Stimulated activated naive CD8-positive, alpha-beta T cell treated with anti-CD3 and anti-CD28 coated beads, Interleukin-15, amount 100 ng/mL, for 72 hours (primary cell): Measurements from ENCODE around the gene CD300H.
A peak's percentile ranks its signal among the peaks of the same experiment; 100 is the strongest.

Experiments
- ATAC-seq: fragments of 150-1000 bp; cut with Tn5 transposase; 2 replicates; pipeline ENCODE4 v1.10.0; 2021; ENCODE audit warnings: mild to moderate bottlenecking, moderate library complexity
- DNase-seq, 2 donors: peaks; one replicate each; pipeline ENCODE4 v3.0.0; 2021 to 2022
- H3K27ac Mint-ChIP-seq, 2 donors: one replicate each; pipeline ENCODE4 v1.8.0; 2022; ENCODE audit warnings: mild to moderate bottlenecking in 2 of 2, mixed read lengths in 2 of 2, moderate library complexity in 2 of 2
- H3K27me3 Mint-ChIP-seq: one replicate; pipeline ENCODE4 v1.8.0; 2022; ENCODE audit warnings: mixed read lengths
- H3K4me1 Mint-ChIP-seq: one replicate; pipeline ENCODE4 v1.8.0; 2022; ENCODE audit warnings: mild to moderate bottlenecking, mixed read lengths
- H3K4me3 Mint-ChIP-seq, 2 donors: one replicate each; pipeline ENCODE4 v1.8.0; 2022; ENCODE audit warnings: mild to moderate bottlenecking in 2 of 2, mixed read lengths in 2 of 2, moderate library complexity in 1 of 2
- H3K9me3 Mint-ChIP-seq, 2 donors: one replicate each; pipeline ENCODE4 v1.8.0; 2022; ENCODE audit warnings: mixed read lengths in 2 of 2

Gene CD300H

DNA sequence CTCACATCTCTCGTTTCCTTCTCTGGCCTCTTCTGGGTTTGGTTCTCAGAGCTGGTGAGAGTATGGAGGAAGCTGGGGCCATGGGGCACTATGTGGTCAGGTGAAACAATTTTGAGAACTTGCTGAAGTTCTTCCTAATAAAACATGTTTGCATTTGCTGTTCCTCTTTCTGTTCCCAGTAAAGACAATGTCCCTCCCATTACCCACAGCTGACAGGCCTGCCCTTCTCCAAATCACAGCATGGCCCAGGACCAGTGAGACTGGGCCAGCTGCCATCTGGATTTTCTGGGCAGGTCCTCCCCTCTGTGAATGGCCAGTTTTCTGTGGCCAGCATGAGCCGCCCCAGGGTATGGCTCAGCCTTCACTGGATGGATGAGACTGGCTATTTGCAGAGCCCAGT, at the start of gene CD300H:
Gene CD300H, minus strand, starts transcription at position 113 of the 400 bp plus-strand sequence.
- Mint-ChIP-seq H3K27me3 (peaks cover 34% of the 10 kb centered on the region), H3K4me3 (no peak within 1 kb of the TSS), H3K4me1 (peaks cover 9% of the 10 kb centered on the region), H3K27ac (no peak within 1 kb of the TSS), H3K9me3 (no peaks in the 10 kb centered on the region)
- no peak for DNase-seq
- ATAC-seq = no peak

GRCh38 chr17:74616696-74617095, 49.4 kb upstream of the CD300H start:
- H3K4me1 Mint-ChIP-seq = peaks cover 16% of the 10 kb centered on the region
- no peak for ATAC-seq
- H3K9me3 Mint-ChIP-seq = no peaks in the 10 kb centered on the region
- no peak overlapping the region for H3K4me3 Mint-ChIP-seq
- DNase-seq = no peak
- no peak overlapping the region for H3K27ac Mint-ChIP-seq
- peaks cover 51% of the 10 kb centered on the region for H3K27me3 Mint-ChIP-seq

DNA sequence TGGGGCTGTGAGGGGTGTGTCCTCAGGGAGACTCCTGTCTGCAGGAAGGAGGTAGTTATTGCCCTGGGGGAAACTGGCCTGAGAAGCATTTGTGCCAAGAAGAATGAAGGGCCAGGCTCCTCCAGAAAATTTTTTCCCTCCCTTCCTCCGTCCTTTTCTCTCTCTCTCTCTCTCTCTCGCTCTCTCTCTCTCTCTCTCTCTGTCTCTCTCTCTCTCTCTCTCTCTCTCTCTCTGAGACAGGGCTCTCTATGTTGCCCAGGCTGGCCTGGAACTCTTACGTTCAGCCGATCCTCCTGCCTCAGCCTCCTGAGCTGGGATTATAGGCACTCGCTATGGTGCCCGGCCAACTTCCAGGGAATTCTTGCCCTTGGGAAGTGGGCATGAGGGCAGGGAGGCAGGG, 44.7 kb upstream of the CD300H start:
- no peak for DNase-seq
- peaks cover 34% of the 10 kb centered on the region for H3K27me3 Mint-ChIP-seq
- H3K9me3 Mint-ChIP-seq = no peaks in the 10 kb centered on the region
- H3K4me1 Mint-ChIP-seq = peaks cover 16% of the 10 kb centered on the region
- ATAC-seq = no peak
- H3K4me3 Mint-ChIP-seq = no peak overlapping the region
- no peak overlapping the region for H3K27ac Mint-ChIP-seq

GRCh38 chr17:74610108-74610507, 42.8 kb upstream of the CD300H start:
- H3K9me3 Mint-ChIP-seq = no peaks in the 10 kb centered on the region
- no peak for ATAC-seq
- DNase-seq = no peak
- H3K4me1 Mint-ChIP-seq = peaks cover 16% of the 10 kb centered on the region
- H3K27ac Mint-ChIP-seq = no peak overlapping the region
- H3K27me3 Mint-ChIP-seq = peaks cover 21% of the 10 kb centered on the region
- H3K4me3 Mint-ChIP-seq = no peak overlapping the region

DNA sequence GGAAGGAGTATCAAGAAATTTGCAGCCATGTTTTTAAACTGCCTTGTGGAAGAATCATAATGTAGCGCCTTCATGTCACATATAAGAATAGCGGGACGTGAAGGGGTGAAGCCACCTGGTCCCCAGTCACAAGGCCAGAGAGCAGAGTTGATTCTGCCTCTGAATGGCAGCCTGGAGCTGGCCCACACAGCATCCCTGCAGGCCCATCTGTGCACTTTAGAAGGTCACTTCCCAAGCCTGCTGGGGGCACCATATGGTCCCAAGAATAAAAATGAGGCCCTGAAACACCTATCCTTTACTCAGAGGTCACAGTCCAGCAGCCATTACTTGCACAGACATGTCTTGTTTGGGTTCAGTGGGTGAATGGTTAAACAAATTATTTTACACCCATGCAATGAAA, 41.2 kb upstream of the CD300H start:
- H3K9me3 Mint-ChIP-seq = no peaks in the 10 kb centered on the region
- no peak overlapping the region for H3K27ac Mint-ChIP-seq

GRCh38 chr17:74607221-74607620, 39.9 kb upstream of the CD300H start:
- Mint-ChIP-seq H3K4me1 (peaks cover 14% of the 10 kb centered on the region), H3K9me3 (no peaks in the 10 kb centered on the region), H3K4me3 (no peak overlapping the region), H3K27ac (no peak overlapping the region), H3K27me3 (peaks cover 15% of the 10 kb centered on the region)
- DNase-seq (no peak), ATAC-seq (no peak)

More for the DNA sequence above, 41.2 kb upstream of the CD300H start:
- Mint-ChIP-seq H3K27me3 (peaks cover 15% of the 10 kb centered on the region), H3K4me1 (peaks cover 16% of the 10 kb centered on the region), H3K4me3 (no peak overlapping the region)
- DNase-seq (no peak), ATAC-seq (no peak)

DNA sequence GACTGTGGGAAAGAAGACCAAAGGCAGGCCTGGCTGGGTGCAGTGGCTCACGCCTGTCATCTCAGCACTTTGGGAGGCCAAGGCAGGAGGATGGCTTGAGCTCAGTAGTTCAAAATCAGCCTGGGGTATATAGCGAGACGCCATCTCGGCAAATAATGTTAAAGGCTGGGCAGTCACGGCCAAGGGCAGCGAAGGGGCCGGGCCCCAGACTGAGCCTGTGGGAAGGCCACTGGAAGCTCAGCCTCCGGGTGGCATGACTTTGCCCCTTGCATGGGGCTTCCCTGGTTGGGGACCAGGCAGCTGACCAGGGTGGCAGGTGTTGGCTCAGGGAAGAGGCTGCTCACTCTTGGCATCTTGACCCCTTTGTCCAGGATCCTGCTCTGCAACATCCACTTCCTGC, 38.7 kb upstream of the CD300H start:
- DNase-seq (no peak), ATAC-seq (no peak)
- no peak overlapping the region for H3K4me3 Mint-ChIP-seq
- no peak overlapping the region for H3K27ac Mint-ChIP-seq
- H3K4me1 Mint-ChIP-seq = peaks cover 14% of the 10 kb centered on the region
- no peaks in the 10 kb centered on the region for H3K9me3 Mint-ChIP-seq
- H3K27me3 Mint-ChIP-seq = peaks cover 15% of the 10 kb centered on the region

DNA sequence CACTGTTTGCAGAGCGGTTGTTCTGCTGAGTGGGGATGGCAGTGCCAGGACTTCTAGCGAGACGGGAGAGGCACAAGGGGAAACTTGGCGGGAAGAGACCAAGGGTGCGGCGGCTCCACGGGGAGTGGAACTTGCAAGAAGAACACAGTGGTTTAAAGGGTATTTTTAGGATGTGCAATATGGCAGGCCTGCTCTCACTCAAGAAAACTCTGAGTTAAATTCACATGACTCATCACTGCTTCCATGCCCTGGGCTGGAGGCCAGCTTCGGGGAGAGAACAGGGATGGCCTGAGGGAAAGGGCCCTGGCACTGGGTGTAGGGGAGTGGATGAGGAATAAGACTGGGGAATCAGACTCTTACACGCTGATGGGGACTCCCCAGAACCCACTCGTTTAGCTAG, 38.1 kb upstream of the CD300H start:
- Mint-ChIP-seq H3K9me3 (no peaks in the 10 kb centered on the region), H3K27me3 (peaks cover 22% of the 10 kb centered on the region), H3K27ac (no peak overlapping the region), H3K4me1 (peaks cover 18% of the 10 kb centered on the region), H3K4me3 (no peak overlapping the region)
- DNase-seq (no peak), ATAC-seq (no peak)

GRCh38 chr17:74604761-74605160, 37.5 kb upstream of the CD300H start:
- Mint-ChIP-seq H3K4me3 (no peak overlapping the region), H3K27me3 (peaks cover 25% of the 10 kb centered on the region), H3K4me1 (peaks cover 21% of the 10 kb centered on the region), H3K9me3 (no peaks in the 10 kb centered on the region), H3K27ac (no peak overlapping the region)
- no peak for ATAC-seq
- no peak for DNase-seq

DNA sequence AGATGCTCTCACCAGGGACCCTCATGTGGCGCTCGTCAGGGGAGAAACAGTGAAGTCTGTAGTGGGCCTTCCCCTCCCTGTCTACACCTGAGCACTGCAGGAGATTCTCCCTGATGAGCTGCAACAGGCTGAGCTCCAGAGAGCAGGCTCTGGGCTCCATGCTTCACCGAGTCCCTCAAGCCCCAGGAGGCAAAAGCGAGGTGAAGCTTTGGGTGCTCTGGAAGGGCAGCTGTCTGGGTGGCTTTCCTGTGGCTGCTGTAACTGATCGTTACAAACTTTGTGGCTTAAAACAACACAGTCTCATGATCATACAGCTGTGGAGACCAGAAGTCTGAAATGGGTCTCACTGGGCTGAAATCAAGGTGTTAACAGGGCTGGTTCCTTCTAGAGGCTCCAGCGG, 36.9 kb upstream of the CD300H start:
- DNase-seq = no peak
- Mint-ChIP-seq H3K27ac (no peak overlapping the region), H3K9me3 (no peaks in the 10 kb centered on the region), H3K27me3 (peaks cover 30% of the 10 kb centered on the region), H3K4me1 (peaks cover 27% of the 10 kb centered on the region), H3K4me3 (no peak overlapping the region)
- ATAC-seq = no peak

DNA sequence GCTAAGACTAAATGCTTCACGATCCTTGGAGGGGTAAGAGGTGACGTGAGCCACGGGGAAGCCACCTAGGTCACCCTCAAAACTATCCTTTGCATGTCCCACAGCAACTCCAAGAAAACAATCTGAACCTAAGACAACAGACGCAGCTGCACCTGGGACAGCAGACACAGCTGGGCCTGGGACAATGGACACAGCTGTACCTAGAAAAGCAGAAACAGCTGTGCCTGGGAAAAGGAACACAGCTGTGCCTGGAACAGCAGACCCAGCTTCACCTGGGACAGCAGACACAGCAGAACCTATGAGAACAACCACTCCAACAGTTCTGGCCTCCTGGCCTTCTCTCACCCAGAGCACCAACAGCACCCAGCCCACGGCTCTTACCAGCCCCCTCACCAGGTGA, 36.4 kb upstream of the CD300H start:
- Mint-ChIP-seq H3K9me3 (no peaks in the 10 kb centered on the region), H3K27me3 (peaks cover 35% of the 10 kb centered on the region), H3K27ac (no peak overlapping the region), H3K4me1 (peaks cover 31% of the 10 kb centered on the region), H3K4me3 (no peak overlapping the region)
- ATAC-seq (no peak), DNase-seq (no peak)

DNA sequence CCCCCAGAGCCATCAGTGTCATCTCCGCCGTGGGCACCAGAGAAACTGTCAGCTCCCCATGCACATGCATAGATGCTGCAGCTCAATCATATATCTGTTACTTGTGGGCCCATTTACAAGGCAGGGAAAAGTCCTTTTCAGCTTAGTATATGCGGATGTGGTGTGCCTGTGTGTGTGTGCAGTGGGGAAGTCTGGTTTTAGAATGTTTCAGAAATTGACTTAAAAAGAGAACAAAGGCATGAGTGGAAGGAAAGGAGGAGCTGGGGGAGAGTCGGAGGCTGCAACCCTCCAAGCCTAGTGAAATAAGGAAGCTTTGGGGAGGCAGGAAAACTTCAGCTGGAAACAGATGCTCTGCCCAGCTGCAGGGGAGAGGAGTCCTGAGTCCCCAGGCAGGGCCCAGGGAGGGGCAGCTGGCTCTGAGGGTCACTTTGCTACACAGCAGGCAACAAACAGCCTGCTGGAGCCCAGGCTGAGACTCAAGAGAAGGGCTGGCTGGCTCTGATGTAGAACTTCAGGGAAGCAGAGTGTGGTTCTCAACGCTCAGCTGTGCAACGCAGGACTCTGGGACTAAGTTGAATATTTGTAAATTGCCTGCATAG, 35.8 kb upstream of the CD300H start:
- no peak overlapping the region for H3K27ac Mint-ChIP-seq
- H3K9me3 Mint-ChIP-seq = no peaks in the 10 kb centered on the region
- H3K4me3 Mint-ChIP-seq = no peak overlapping the region
- peaks cover 37% of the 10 kb centered on the region for H3K4me1 Mint-ChIP-seq
- peaks cover 39% of the 10 kb centered on the region for H3K27me3 Mint-ChIP-seq
- DNase-seq (no peak), ATAC-seq (peak; percentile 74)

DNA sequence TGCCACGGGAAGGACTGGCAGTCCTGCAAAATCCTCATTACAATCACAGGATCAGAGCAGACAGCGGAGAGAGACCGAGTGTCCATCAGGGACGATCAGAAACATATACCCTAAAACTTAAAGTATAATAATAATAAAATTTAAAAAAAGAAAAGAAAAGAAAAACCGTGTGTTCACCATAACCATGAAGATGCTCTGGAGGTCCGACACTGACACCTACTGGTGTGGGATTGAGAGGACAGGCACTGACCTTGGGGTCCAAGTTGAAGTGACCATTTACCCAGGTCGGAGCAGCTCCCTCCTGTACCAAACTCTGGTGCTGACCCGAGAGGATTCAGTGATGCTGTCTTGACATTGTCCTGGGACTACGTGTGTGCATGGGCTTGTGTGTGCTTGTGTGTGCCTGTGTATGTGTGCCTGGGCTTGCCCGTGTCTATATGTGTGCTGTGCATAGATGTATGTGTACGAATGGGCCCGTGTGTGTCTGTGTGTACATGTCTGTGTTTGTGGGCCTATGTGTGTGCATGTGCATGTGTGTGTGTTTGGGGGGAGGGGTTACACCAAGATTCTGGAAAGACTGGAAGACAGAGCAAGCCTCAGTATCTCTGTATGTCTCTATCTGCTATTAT, 34.7 kb upstream of the CD300H start:
- Mint-ChIP-seq H3K27me3 (peaks cover 28% of the 10 kb centered on the region), H3K27ac (no peak overlapping the region), H3K4me1 (peaks cover 37% of the 10 kb centered on the region), H3K9me3 (no peaks in the 10 kb centered on the region), H3K4me3 (no peak overlapping the region)
- peak; percentile 45 for ATAC-seq
- DNase-seq = peak; percentile 25 to 31

DNA sequence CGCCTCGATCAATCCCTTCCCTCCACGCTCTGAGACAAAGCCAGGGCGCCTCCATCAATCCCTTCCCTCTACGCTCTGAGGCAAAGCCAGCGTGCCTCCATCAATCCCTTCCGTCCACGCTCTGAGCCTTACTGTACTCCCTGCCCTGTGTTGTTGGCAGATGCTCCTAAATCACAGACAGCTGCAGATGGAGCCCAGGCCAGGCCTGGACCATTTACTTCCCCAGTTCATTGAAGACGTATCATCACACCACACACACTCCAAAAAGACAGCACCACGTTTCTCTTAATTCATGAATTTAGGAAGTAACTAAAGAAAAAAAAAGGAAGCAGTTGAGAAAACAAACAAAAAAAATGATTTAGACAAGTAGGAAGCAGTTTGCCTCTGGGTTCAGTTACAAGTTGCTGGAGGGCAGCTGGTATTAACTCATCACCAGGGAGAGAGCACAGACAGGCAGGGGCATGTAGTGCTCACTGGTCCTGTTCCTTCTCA, 32.2 kb upstream of the CD300H start:
- Mint-ChIP-seq H3K27ac (peak overlapping the region in 1 of 2 donors; percentile 12), H3K4me1 (peaks cover 37% of the 10 kb centered on the region), H3K4me3 (no peak overlapping the region), H3K9me3 (no peaks in the 10 kb centered on the region), H3K27me3 (peaks cover 24% of the 10 kb centered on the region)
- ATAC-seq = no peak
- no peak for DNase-seq

GRCh38 chr17:74599023-74599399, 31.7 kb upstream of the CD300H start:
- H3K9me3 Mint-ChIP-seq = no peaks in the 10 kb centered on the region
- peaks cover 24% of the 10 kb centered on the region for H3K27me3 Mint-ChIP-seq
- peaks cover 37% of the 10 kb centered on the region for H3K4me1 Mint-ChIP-seq
- ATAC-seq = no peak
- no peak overlapping the region for H3K27ac Mint-ChIP-seq
- DNase-seq = no peak
- H3K4me3 Mint-ChIP-seq = no peak overlapping the region

DNA sequence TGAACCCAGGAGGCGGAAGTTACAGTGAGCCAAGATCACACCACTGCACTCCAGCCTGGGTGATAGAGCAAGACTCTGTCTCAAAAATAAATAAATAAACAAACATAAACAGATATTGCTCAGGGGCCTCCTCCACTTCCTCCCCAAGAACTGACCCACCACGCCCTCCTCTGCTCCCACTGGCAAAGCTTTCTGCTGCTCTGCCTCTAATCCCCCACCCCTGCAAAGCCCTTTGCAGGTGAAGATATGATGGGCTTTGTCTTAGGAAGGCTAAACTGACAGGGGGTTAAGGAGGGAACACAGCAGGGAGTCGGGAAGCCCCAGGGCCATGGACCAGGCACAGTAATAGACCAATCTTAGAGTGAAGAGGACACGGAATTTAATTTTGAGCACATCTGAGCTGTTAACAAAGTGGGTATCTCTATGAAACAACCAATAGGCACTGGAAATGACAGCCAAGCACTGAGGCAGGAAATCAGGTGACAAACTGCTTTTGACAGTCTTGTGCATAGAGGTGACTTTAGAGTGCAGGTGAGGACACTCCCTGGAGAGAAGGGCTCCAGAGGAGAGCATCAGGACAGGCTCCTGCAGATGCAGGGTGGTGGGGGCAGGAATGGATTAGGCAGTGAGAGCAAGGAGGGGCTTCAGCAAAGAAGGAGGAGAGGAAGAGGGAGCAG, 31.2 kb upstream of the CD300H start:
- Mint-ChIP-seq H3K27ac (peak overlapping the region in 1 of 2 donors; percentile 14), H3K4me1 (peaks cover 37% of the 10 kb centered on the region), H3K9me3 (no peaks in the 10 kb centered on the region), H3K4me3 (no peak overlapping the region), H3K27me3 (peaks cover 24% of the 10 kb centered on the region)
- no peak for DNase-seq
- ATAC-seq = no peak
